Esophagus squamous epithelium (tissue), 4 donors: ENCODE data around the gene KANK2.

ENCODE experiments used
- CTCF ChIP-seq, 6 experiments: fragments of 450-650 bp in 4 of 6; fragments of 200-600 bp in 2 of 6; sonication (generic) in 2 of 6; IDR thresholded peaks; one replicate each; pipeline ENCODE4 v1.5.1; 2016 to 2019; ENCODE audit warnings: antibody characterized with exemption in 6 of 6, mild to moderate bottlenecking in 4 of 6, moderate library complexity in 4 of 6
- POLR2A ChIP-seq, 4 donors: fragments of 450-650 bp; IDR thresholded peaks; one replicate each; pipeline ENCODE4 v1.6.1; 2017; ENCODE audit warnings: antibody characterized with exemption in 4 of 4, mild to moderate bottlenecking in 4 of 4, moderate library complexity in 3 of 4

- no peak for TF ChIP-seq CTCF (IDR thresholded peaks at IDR 0.05)
- TF ChIP-seq POLR2A (IDR thresholded peaks at IDR 0.05): no peak
Measured at GRCh38 chr19:11202488-11203193, 5.3 kb upstream of the KANK2 start.
